Activated naive CD4-positive, alpha-beta T cell treated with anti-CD3 and anti-CD28 coated beads for 36 hours (primary cell): ENCODE measurements around the gene ABCA13. TPM values are rescaled to one million over a fixed set of nuclear protein-coding genes. Genes with fewer than 3 reads are reported as not detected.

Experiments used
- CTCF ChIA-PET: fragments of 350-600 bp; sonication (Branson Sonifier 250); formaldehyde crosslinking; loops from one replicate; lab custom pipeline; 2021; ENCODE audit warnings: antibody characterized with exemption; lab: Charles Lee
- DNase-seq: peaks from one replicate; pipeline ENCODE4 v3.0.0-alpha.2; 2020
- H3K27ac Mint-ChIP-seq: one replicate; pipeline ENCODE4 v1.8.0; 2021; ENCODE audit warnings: mild to moderate bottlenecking, mixed read lengths
- H3K27me3 Mint-ChIP-seq: one replicate; pipeline ENCODE4 v1.8.0; 2021; ENCODE audit warnings: low read depth, mixed read lengths
- H3K36me3 Mint-ChIP-seq: one replicate; pipeline ENCODE4 v1.8.0; 2021; ENCODE audit warnings: low read depth, mixed read lengths
- H3K4me1 Mint-ChIP-seq: one replicate; pipeline ENCODE4 v1.8.0; 2021; ENCODE audit warnings: low read depth, mixed read lengths
- H3K4me3 Mint-ChIP-seq: one replicate; pipeline ENCODE4 v1.8.0; 2021; ENCODE audit warnings: mild to moderate bottlenecking, moderate library complexity, mixed read lengths
- H3K9me3 Mint-ChIP-seq: one replicate; pipeline ENCODE4 v1.8.0; 2021; ENCODE audit warnings: mixed read lengths
- intact Hi-C: fragments of 100-400 bp; cut with micrococcal nuclease; formaldehyde crosslinking; loops from one replicate; pipeline ENCODE4 v1.15.1; 2023
- total RNA-seq, 2 experiments: library from RNA; stranded (reverse); gene quantifications; one replicate each; pipeline ENCODE4 v1.2.3, GENCODE V29; 2021

The ABCA13 gene
- total RNA-seq, 2 experiments from 2014 or later = not detected

- Mint-ChIP-seq H3K4me3 (no peak overlapping the region), H3K4me1 (no peaks in the 10 kb centered on the region), H3K36me3 (no peaks in the 10 kb centered on the region), H3K27me3 (peaks cover 25% of the 10 kb centered on the region), H3K9me3 (no peaks in the 10 kb centered on the region), H3K27ac (no peak overlapping the region)
- DNase-seq = no peak
- intact Hi-C loops = no loop called here
- CTCF ChIA-PET = interaction anchor here (0.6 kb wide), 1 partner anchor 348 kb away, joined by 4 read pairs; no protein-coding TSS in a partner anchor
These were observed 115.6 kb downstream of the ABCA13 start for GRCh38 chr7:48286836-48287235.

GRCh38 chr7:48289656-48290055 is 118.4 kb downstream of the ABCA13 start:
- Mint-ChIP-seq H3K9me3 (no peaks in the 10 kb centered on the region), H3K36me3 (no peaks in the 10 kb centered on the region), H3K27me3 (peaks cover 16% of the 10 kb centered on the region), H3K4me1 (no peaks in the 10 kb centered on the region), H3K27ac (no peak overlapping the region), H3K4me3 (no peak overlapping the region)
- CTCF ChIA-PET = no interaction called here
- no peak for DNase-seq
- intact Hi-C loops = loop anchor here (10.0 kb wide), 1 partner anchor 345 kb away; the partner anchor contains the start of gene PKD1L1

GRCh38 chr7:48292949-48293348 is 121.7 kb downstream of the ABCA13 start:
- CTCF ChIA-PET = no interaction called here
- no peak for DNase-seq
- H3K9me3 Mint-ChIP-seq = no peaks in the 10 kb centered on the region
- no peaks in the 10 kb centered on the region for H3K4me1 Mint-ChIP-seq
- H3K27ac Mint-ChIP-seq = no peak overlapping the region
- H3K36me3 Mint-ChIP-seq = no peaks in the 10 kb centered on the region
- H3K27me3 Mint-ChIP-seq = peaks cover 16% of the 10 kb centered on the region
- intact Hi-C loops = loop anchor here (10.0 kb wide), 1 partner anchor 348 kb away; the partner anchor contains the start of gene PKD1L1
- H3K4me3 Mint-ChIP-seq = no peak overlapping the region

- peaks cover 16% of the 10 kb centered on the region for H3K27me3 Mint-ChIP-seq
- no peak for DNase-seq
- intact Hi-C loops = loop anchor here (5.0 to 10.0 kb wide), 3 partner anchors 303 to 1497 kb away; partner anchors contain the start of gene PKD1L1
- CTCF ChIA-PET = interaction anchor here (0.7 to 1.1 kb wide), 2 partner anchors 21 to 1473 kb away, joined by 3 read pairs; no protein-coding TSS in a partner anchor
- H3K36me3 Mint-ChIP-seq = no peaks in the 10 kb centered on the region
- H3K27ac Mint-ChIP-seq = no peak overlapping the region
- H3K4me1 Mint-ChIP-seq = peaks cover 4% of the 10 kb centered on the region
- H3K4me3 Mint-ChIP-seq = no peak overlapping the region
- H3K9me3 Mint-ChIP-seq = no peaks in the 10 kb centered on the region
These were observed 124.2 kb downstream of the ABCA13 start for GRCh38 chr7:48295296-48295971.

GRCh38 chr7:48296966-48297365 is 125.7 kb downstream of the ABCA13 start:
- Mint-ChIP-seq H3K27me3 (peaks cover 9% of the 10 kb centered on the region), H3K9me3 (no peaks in the 10 kb centered on the region), H3K4me3 (no peak overlapping the region), H3K36me3 (no peaks in the 10 kb centered on the region), H3K27ac (no peak overlapping the region), H3K4me1 (peaks cover 4% of the 10 kb centered on the region)
- CTCF ChIA-PET = interaction anchor here (0.6 to 0.9 kb wide), 2 partner anchors 154 to 352 kb away, joined by 4 read pairs; no protein-coding TSS in a partner anchor
- intact Hi-C loops = loop anchor here (5.0 to 10.0 kb wide), 3 partner anchors 305 to 1495 kb away; partner anchors contain the start of gene PKD1L1
- no peak for DNase-seq

- Mint-ChIP-seq H3K27ac (no peak overlapping the region), H3K36me3 (no peaks in the 10 kb centered on the region), H3K9me3 (no peaks in the 10 kb centered on the region), H3K27me3 (peaks cover 8% of the 10 kb centered on the region), H3K4me1 (peaks cover 4% of the 10 kb centered on the region), H3K4me3 (no peak overlapping the region)
- CTCF ChIA-PET = interaction anchor here (0.6 to 1.8 kb wide), 5 partner anchors 12 to 1452 kb away, joined by 3 to 8 read pairs (median 4); no protein-coding TSS in a partner anchor
- intact Hi-C loops = loop anchor here (1.0 to 10.0 kb wide), 9 partner anchors 47 to 1554 kb away; partner anchors contain the start of gene PKD1L1
- DNase-seq = peak; percentile 61
These were observed 127.5 kb downstream of the ABCA13 start for GRCh38 chr7:48298779-48299178.

- Mint-ChIP-seq H3K36me3 (no peaks in the 10 kb centered on the region), H3K27ac (no peak overlapping the region), H3K4me3 (no peak overlapping the region), H3K4me1 (peaks cover 4% of the 10 kb centered on the region), H3K9me3 (no peaks in the 10 kb centered on the region), H3K27me3 (peaks cover 8% of the 10 kb centered on the region)
- peak; percentile 75 for DNase-seq
- CTCF ChIA-PET = interaction anchor here (0.6 to 1.8 kb wide), 6 partner anchors 11 to 1547 kb away, joined by 3 to 8 read pairs (median 3); no protein-coding TSS in a partner anchor
- intact Hi-C loops = loop anchor here (1.0 to 10.0 kb wide), 9 partner anchors 48 to 1553 kb away; partner anchors contain the start of gene PKD1L1
These were observed 128.4 kb downstream of the ABCA13 start for GRCh38 chr7:48299580-48300169.

GRCh38 chr7:48300301-48300700 is 129.0 kb downstream of the ABCA13 start:
- no peak for DNase-seq
- CTCF ChIA-PET = interaction anchor here (1.4 to 1.8 kb wide), 2 partner anchors 20 to 103 kb away, joined by 3 to 8 read pairs; no protein-coding TSS in a partner anchor
- intact Hi-C loops = no loop called here
- H3K4me1 Mint-ChIP-seq = peaks cover 4% of the 10 kb centered on the region
- no peaks in the 10 kb centered on the region for H3K36me3 Mint-ChIP-seq
- H3K27ac Mint-ChIP-seq = no peak overlapping the region
- peaks cover 9% of the 10 kb centered on the region for H3K27me3 Mint-ChIP-seq
- H3K4me3 Mint-ChIP-seq = no peak overlapping the region
- H3K9me3 Mint-ChIP-seq = no peaks in the 10 kb centered on the region

GRCh38 chr7:48301201-48301600 is 129.9 kb downstream of the ABCA13 start:
- H3K27ac Mint-ChIP-seq = no peak overlapping the region
- CTCF ChIA-PET = no interaction called here

GRCh38 chr7:48304641-48305040 is 133.4 kb downstream of the ABCA13 start:
- H3K27me3 Mint-ChIP-seq = peaks cover 5% of the 10 kb centered on the region
- no peak overlapping the region for H3K4me3 Mint-ChIP-seq
- H3K4me1 Mint-ChIP-seq = no peaks in the 10 kb centered on the region
- no peak for DNase-seq
- no peaks in the 10 kb centered on the region for H3K36me3 Mint-ChIP-seq
- intact Hi-C loops = no loop called here
- no peaks in the 10 kb centered on the region for H3K9me3 Mint-ChIP-seq
- CTCF ChIA-PET = no interaction called here
- no peak overlapping the region for H3K27ac Mint-ChIP-seq

More at GRCh38 chr7:48301201-48301600, 129.9 kb downstream of the ABCA13 start:
- H3K9me3 Mint-ChIP-seq = no peaks in the 10 kb centered on the region
- no peaks in the 10 kb centered on the region for H3K36me3 Mint-ChIP-seq
- intact Hi-C loops = no loop called here
- H3K27me3 Mint-ChIP-seq = peaks cover 9% of the 10 kb centered on the region
- H3K4me1 Mint-ChIP-seq = peaks cover 4% of the 10 kb centered on the region
- DNase-seq = no peak
- no peak overlapping the region for H3K4me3 Mint-ChIP-seq

GRCh38 chr7:48305661-48306060 is 134.4 kb downstream of the ABCA13 start:
- H3K4me3 Mint-ChIP-seq = no peak overlapping the region
- H3K9me3 Mint-ChIP-seq = no peaks in the 10 kb centered on the region
- intact Hi-C loops = no loop called here
- H3K36me3 Mint-ChIP-seq = no peaks in the 10 kb centered on the region
- peaks cover 5% of the 10 kb centered on the region for H3K27me3 Mint-ChIP-seq
- no peak for DNase-seq
- no peak overlapping the region for H3K27ac Mint-ChIP-seq
- H3K4me1 Mint-ChIP-seq = no peaks in the 10 kb centered on the region
- CTCF ChIA-PET = no interaction called here

- CTCF ChIA-PET = no interaction called here
- no peaks in the 10 kb centered on the region for H3K36me3 Mint-ChIP-seq
- H3K4me3 Mint-ChIP-seq = no peak overlapping the region
These were observed 135.9 kb downstream of the ABCA13 start for GRCh38 chr7:48307041-48307714.

More at GRCh38 chr7:48307041-48307714, 135.9 kb downstream of the ABCA13 start:
- intact Hi-C loops = no loop called here
- Mint-ChIP-seq H3K4me1 (no peaks in the 10 kb centered on the region), H3K9me3 (no peaks in the 10 kb centered on the region), H3K27ac (no peak overlapping the region), H3K27me3 (peaks cover 3% of the 10 kb centered on the region)
- DNase-seq = no peak
